HEK293 (cell line): ENCODE data around the gene KRTAP13-4.
A peak's percentile ranks its signal among the peaks of the same experiment; 100 is the strongest.

ENCODE experiments used
- CTCF ChIA-PET: fragments of 350-600 bp; formaldehyde crosslinking; extraction: SDS; loops from one replicate; lab custom pipeline; 2021; ENCODE audit warnings: antibody characterized with exemption; lab: Yijun Ruan, JAX
- POLR2A ChIA-PET: fragments of 300-600 bp; formaldehyde crosslinking; extraction: SDS; loops from one replicate; lab custom pipeline; 2020; ENCODE audit warnings: antibody characterized with exemption, inconsistent platforms; lab: Yijun Ruan, JAX
- H3K27ac ChIP-seq: fragments of 200-500 bp; sonication (Bioruptor generic); 2 replicates; pipeline ENCODE4 v1.5.1; 2014; ENCODE audit warnings: low read depth, low read length, control low read depth, inconsistent platforms; ENCODE audit errors: extremely low read depth
- H3K36me3 ChIP-seq, 2 experiments: fragments of 200-500 bp in 1 of 2; sonication (Bioruptor generic) in 1 of 2; 1 replicate in 1 of 2; 2 replicates in 1 of 2; pipeline ENCODE4 v1.5.1; 2014 to 2017; ENCODE audit warnings: inconsistent platforms in 2 of 2, low read length in 2 of 2; ENCODE audit not compliant: control insufficient read depth in 2 of 2, insufficient read depth in 1 of 2
- H3K4me1 ChIP-seq: fragments of 200-500 bp; sonication (Bioruptor generic); 2 replicates; pipeline ENCODE4 v1.5.1; 2014; ENCODE audit warnings: mild to moderate bottlenecking, low read length, inconsistent platforms; ENCODE audit not compliant: control insufficient read depth, insufficient read depth
- H3K4me3 ChIP-seq: 2 replicates; pipeline ENCODE4 v1.5.1; 2011; ENCODE audit warnings: low read depth, mild to moderate bottlenecking, control low read depth, low read length, moderate library complexity
- H3K9me3 ChIP-seq: fragments of 200-500 bp; sonication (Bioruptor generic); 2 replicates; pipeline ENCODE4 v1.5.1; 2014; ENCODE audit warnings: low read depth, low read length, inconsistent platforms; ENCODE audit not compliant: control insufficient read depth, insufficient read depth
- BCL11A ChIP-seq: fragments of 450-650 bp; formaldehyde crosslinking; IDR thresholded peaks from 2 replicates; pipeline ENCODE4 v1.5.1; 2016; ENCODE audit warnings: low read depth, missing biosample characterization, missing genetic modification characterization
- BCL6B ChIP-seq: fragments of 450-650 bp; formaldehyde crosslinking; IDR thresholded peaks from 2 replicates; pipeline ENCODE4 v1.5.1; 2017; ENCODE audit warnings: missing biosample characterization, missing genetic modification characterization
- EGR2 ChIP-seq: fragments of 450-650 bp; formaldehyde crosslinking; IDR thresholded peaks from 2 replicates; pipeline ENCODE4 v1.5.1; 2016; ENCODE audit warnings: low read depth, missing biosample characterization, missing genetic modification characterization
- GLIS1 ChIP-seq: fragments of 450-650 bp; formaldehyde crosslinking; IDR thresholded peaks from 2 replicates; pipeline ENCODE4 v1.5.1; 2016; ENCODE audit warnings: missing biosample characterization, missing genetic modification characterization
- HOXA7 ChIP-seq: sonication (generic); formaldehyde crosslinking; IDR thresholded peaks from 2 replicates; pipeline ENCODE4 v1.8.1; 2022; ENCODE audit warnings: missing genetic modification reagents, borderline replicate concordance
- HOXC10 ChIP-seq: sonication (generic); formaldehyde crosslinking; IDR thresholded peaks from 2 replicates; pipeline ENCODE4 v1.8.1; 2023; ENCODE audit warnings: mild to moderate bottlenecking, missing genetic modification reagents
- IKZF3 ChIP-seq: fragments of 450-650 bp; IDR thresholded peaks from 2 replicates; pipeline ENCODE4 v1.5.0; 2018; ENCODE audit warnings: missing biosample characterization, mild to moderate bottlenecking, missing genetic modification characterization, moderate library complexity
- INSM2 ChIP-seq: fragments of 450-650 bp; formaldehyde crosslinking; IDR thresholded peaks from 2 replicates; pipeline ENCODE4 v1.5.1; 2016; ENCODE audit warnings: missing biosample characterization, missing genetic modification characterization
- KLF1 ChIP-seq: fragments of 450-650 bp; formaldehyde crosslinking; IDR thresholded peaks from 2 replicates; pipeline ENCODE4 v1.5.1; 2016; ENCODE audit warnings: missing biosample characterization, missing genetic modification characterization
- KLF9 ChIP-seq: fragments of 450-650 bp; formaldehyde crosslinking; IDR thresholded peaks from 2 replicates; pipeline ENCODE4 v1.5.1; 2016; ENCODE audit warnings: missing biosample characterization, missing genetic modification characterization, low read depth
- SETDB1 ChIP-seq: IDR thresholded peaks from one replicate; pipeline ENCODE4 v1.6.1; 2017; ENCODE audit warnings: mild to moderate bottlenecking, low read length, moderate library complexity, mixed read lengths; ENCODE audit not compliant: insufficient read length
- TRIM28 ChIP-seq: IDR thresholded peaks from 2 replicates; pipeline ENCODE4 v1.6.1; 2011; ENCODE audit warnings: low read length, control low read depth, borderline replicate concordance
- WT1 ChIP-seq: fragments of 450-650 bp; formaldehyde crosslinking; IDR thresholded peaks from 2 replicates; pipeline ENCODE4 v1.5.1; 2016; ENCODE audit warnings: missing biosample characterization, missing genetic modification characterization
- ZBTB21 ChIP-seq: fragments of 450-650 bp; formaldehyde crosslinking; IDR thresholded peaks from 2 replicates; pipeline ENCODE4 v1.5.1; 2017; ENCODE audit warnings: missing biosample characterization, missing genetic modification characterization
- ZFP3 ChIP-seq: fragments of 450-650 bp; formaldehyde crosslinking; IDR thresholded peaks from 2 replicates; pipeline ENCODE4 v1.5.1; 2016; ENCODE audit warnings: low read depth, missing biosample characterization, missing genetic modification characterization
- ZNF138 ChIP-seq: fragments of 450-650 bp; formaldehyde crosslinking; IDR thresholded peaks from 2 replicates; pipeline ENCODE4 v1.5.1; 2016; ENCODE audit warnings: missing biosample characterization, missing genetic modification characterization, borderline replicate concordance
- ZNF169 ChIP-seq: fragments of 450-650 bp; formaldehyde crosslinking; IDR thresholded peaks from 2 replicates; pipeline ENCODE4 v1.5.1; 2016; ENCODE audit warnings: missing biosample characterization, missing genetic modification characterization
- ZNF184 ChIP-seq: fragments of 450-650 bp; IDR thresholded peaks from 2 replicates; pipeline ENCODE4 v1.5.1; 2018; ENCODE audit warnings: missing biosample characterization, mild to moderate bottlenecking, missing genetic modification characterization
- ZNF214 ChIP-seq: fragments of 450-650 bp; formaldehyde crosslinking; IDR thresholded peaks from 2 replicates; pipeline ENCODE4 v1.5.1; 2017; ENCODE audit warnings: missing biosample characterization, mild to moderate bottlenecking, missing genetic modification characterization, borderline replicate concordance
- ZNF221 ChIP-seq: fragments of 450-650 bp; formaldehyde crosslinking; IDR thresholded peaks from 2 replicates; pipeline ENCODE4 v1.5.1; 2017; ENCODE audit warnings: missing biosample characterization, missing genetic modification characterization, borderline replicate concordance
- ZNF239 ChIP-seq: fragments of 450-650 bp; formaldehyde crosslinking; IDR thresholded peaks from 2 replicates; pipeline ENCODE4 v1.5.1; 2016; ENCODE audit warnings: missing biosample characterization, missing genetic modification characterization
- ZNF274 ChIP-seq, 2 experiments: fragments of 200-500 bp in 1 of 2; fragments of 450-650 bp in 1 of 2; sonication (Bioruptor generic) in 1 of 2; formaldehyde crosslinking in 1 of 2; IDR thresholded peaks; 2 replicates each; pipeline versions ENCODE4 v1.5.1 to v1.6.1; 2014 to 2016; ENCODE audit warnings: borderline replicate concordance in 1 of 2, inconsistent platforms in 1 of 2, low read length in 1 of 2, missing biosample characterization in 1 of 2, missing genetic modification characterization in 1 of 2
- ZNF366 ChIP-seq: fragments of 450-650 bp; formaldehyde crosslinking; conservative IDR thresholded peaks from 2 replicates; pipeline ENCODE4 v1.5.1; 2016; ENCODE audit warnings: missing biosample characterization, missing genetic modification characterization
- ZNF404 ChIP-seq: fragments of 450-650 bp; formaldehyde crosslinking; IDR thresholded peaks from 2 replicates; pipeline ENCODE4 v1.5.1; 2017; ENCODE audit warnings: missing biosample characterization, missing genetic modification characterization
- ZNF513 ChIP-seq: fragments of 450-650 bp; IDR thresholded peaks from 2 replicates; pipeline ENCODE4 v1.5.1; 2018; ENCODE audit warnings: missing biosample characterization, missing genetic modification characterization
- ZNF518A ChIP-seq: fragments of 450-650 bp; formaldehyde crosslinking; conservative IDR thresholded peaks from 2 replicates; pipeline ENCODE4 v1.5.1; 2016; ENCODE audit warnings: low read depth, missing biosample characterization, missing genetic modification characterization
- ZNF571 ChIP-seq: fragments of 450-650 bp; formaldehyde crosslinking; IDR thresholded peaks from 2 replicates; pipeline ENCODE4 v1.5.0; 2017; ENCODE audit warnings: missing biosample characterization, missing genetic modification characterization
- ZNF621 ChIP-seq: fragments of 450-650 bp; formaldehyde crosslinking; IDR thresholded peaks from 2 replicates; pipeline ENCODE4 v1.5.1; 2017; ENCODE audit warnings: missing biosample characterization, missing genetic modification characterization

KRTAP13-4 gene

GRCh38 chr21:30415993-30416392, 14.0 kb upstream of the KRTAP13-4 start:
- Histone ChIP-seq H3K4me1 (no peaks in the 10 kb centered on the region), H3K36me3 (no peaks in the 10 kb centered on the region), H3K4me3 (no peak overlapping the region), H3K9me3 (no peaks in the 10 kb centered on the region; the same call in 1 of the 2 replicates), H3K27ac (no peak overlapping the region)
- POLR2A ChIA-PET, result no interaction called here
- no peak for TF ChIP-seq KLF9
- no peak for TF ChIP-seq BCL6B (tag by site-specific recombination)
- TF ChIP-seq HOXA7, result no peak
- no peak for TF ChIP-seq BCL11A (tag by site-specific recombination)
- no peak for TF ChIP-seq ZNF169
- no peak for TF ChIP-seq EGR2 (tag by site-specific recombination)
- TF ChIP-seq GLIS1 (tag by site-specific recombination), result no peak
- peak; percentile 79; the same call in 1 of the 2 replicates for TF ChIP-seq TRIM28
- no peak for TF ChIP-seq ZFP3 (tag by site-specific recombination)
- no peak for TF ChIP-seq ZNF518A (tag by site-specific recombination)
- peak; percentile 94 for TF ChIP-seq SETDB1
- TF ChIP-seq ZNF214 (tag by site-specific recombination), result no peak
- no peak for TF ChIP-seq KLF1 (tag by site-specific recombination)
- TF ChIP-seq ZNF513 (tag by site-specific recombination), result no peak
- TF ChIP-seq HOXC10 (CRISPR knock-in tag), result no peak
- no peak for TF ChIP-seq ZNF221
- TF ChIP-seq ZNF621 (tag by site-specific recombination), result no peak
- CTCF ChIA-PET, result interaction anchor here (0.8 kb wide), 1 partner anchor 17 kb away, joined by 5 read pairs; no protein-coding TSS in a partner anchor

- Histone ChIP-seq H3K27ac (no peak within 1 kb of the TSS), H3K9me3 (no peaks in the 10 kb centered on the region), H3K4me1 (no peaks in the 10 kb centered on the region), H3K4me3 (no peak within 1 kb of the TSS), H3K36me3 (no peaks in the 10 kb centered on the region)
- TF ChIP-seq ZNF404 (tag by site-specific recombination) (no peak), IKZF3 (tag by site-specific recombination) (no peak), ZNF274 (IDR thresholded peaks at IDR 0.05; ENCODE audit: low read length) (no peak), ZNF274 (tag by site-specific recombination; IDR thresholded peaks at IDR 0.05; ENCODE audit: borderline replicate concordance) (no peak), KLF9 (no peak), ZNF138 (no peak), ZNF239 (tag by site-specific recombination) (no peak), ZNF571 (tag by site-specific recombination) (no peak), ZNF366 (tag by site-specific recombination) (no peak), INSM2 (tag by site-specific recombination) (no peak), ZBTB21 (tag by site-specific recombination) (no peak), WT1 (tag by site-specific recombination) (no peak), ZNF184 (tag by site-specific recombination) (no peak)
- POLR2A ChIA-PET, result no interaction called here
- CTCF ChIA-PET, result interaction anchor here (0.6 kb wide), 2 partner anchors 36 to 536 kb away, joined by 3 read pairs; no protein-coding TSS in a partner anchor
These were observed 4.2 kb upstream of the KRTAP13-4 start, which contains the start of gene KRTAP13-3 for GRCh38 chr21:30425826-30426225. TSS of gene KRTAP13-3 (minus strand) at chr21:30425926. CDS start at chr21:30425912, 14 bp downstream.
